ENCODE data around the gene PLA2G2A.
"Not testable (repeated sequence)": the region's sequence is repeated elsewhere in the genome, so short reads cannot be mapped to it uniquely, and the experiment has no call there.

PLA2G2A gene

GRCh38 chr1:19973616-19974015 lies 5.8 kb downstream of the PLA2G2A start:
- DNase-seq (ENCODE audit: low read depth) = no peak

DNA sequence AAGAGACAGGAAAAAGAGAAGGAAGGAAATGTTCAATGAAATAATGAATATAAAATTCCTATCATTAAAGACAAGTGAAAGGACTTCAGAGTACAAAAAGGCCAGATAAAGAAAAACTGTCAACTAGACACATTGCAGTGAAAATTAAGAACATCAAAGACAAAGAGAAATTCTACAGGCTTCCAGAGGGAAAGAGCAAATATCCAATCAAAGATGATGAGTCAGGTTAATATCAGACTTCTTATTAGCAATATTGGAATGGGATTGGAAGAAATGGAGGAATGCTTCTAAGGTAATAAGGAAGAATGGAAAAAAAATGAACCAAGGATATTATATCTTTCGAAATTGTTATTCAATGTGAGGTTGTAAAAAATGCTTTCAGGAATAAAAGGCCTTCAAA lies 7.8 kb downstream of the PLA2G2A start:
- DNase-seq (ENCODE audit: low read depth) = no peak

DNA sequence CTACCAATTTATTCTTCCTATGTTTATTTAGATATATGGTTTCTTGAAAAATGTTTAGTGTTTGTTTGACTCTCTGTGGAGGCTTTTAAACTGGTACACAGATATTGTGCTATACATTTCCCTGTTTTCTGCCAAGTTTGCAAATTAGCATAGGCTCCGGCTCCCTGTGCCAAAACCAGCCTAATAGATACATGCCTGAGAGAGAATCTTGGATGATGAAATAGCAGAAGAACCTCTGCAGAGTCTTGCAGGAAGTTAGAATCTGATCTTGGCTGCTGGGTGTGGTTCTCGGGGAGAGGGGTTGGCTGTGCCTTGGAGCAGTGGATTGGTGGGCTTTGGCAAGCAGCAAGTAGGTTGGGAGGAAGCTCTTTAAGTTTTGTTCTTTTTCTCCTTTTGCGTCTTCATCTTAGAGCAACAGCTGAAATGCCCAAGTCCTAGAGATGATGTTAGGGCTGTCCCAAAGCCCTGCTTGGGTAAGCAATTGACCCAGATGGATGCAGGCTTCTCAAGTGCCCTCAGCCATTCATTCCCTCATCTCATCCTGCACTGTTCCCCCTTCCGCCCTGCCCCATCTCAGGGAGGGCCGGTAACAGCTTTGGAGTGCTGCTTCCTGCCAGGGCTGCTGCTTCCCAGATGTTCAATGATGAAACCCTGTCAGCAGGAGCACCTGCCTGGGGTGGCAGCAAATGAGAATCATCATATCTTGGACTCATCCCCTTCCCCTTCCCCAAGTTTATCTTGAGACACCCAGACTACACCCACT lies 9.3 kb downstream of the PLA2G2A start:
- DNase-seq (ENCODE audit: low read depth) = no peak

DNA sequence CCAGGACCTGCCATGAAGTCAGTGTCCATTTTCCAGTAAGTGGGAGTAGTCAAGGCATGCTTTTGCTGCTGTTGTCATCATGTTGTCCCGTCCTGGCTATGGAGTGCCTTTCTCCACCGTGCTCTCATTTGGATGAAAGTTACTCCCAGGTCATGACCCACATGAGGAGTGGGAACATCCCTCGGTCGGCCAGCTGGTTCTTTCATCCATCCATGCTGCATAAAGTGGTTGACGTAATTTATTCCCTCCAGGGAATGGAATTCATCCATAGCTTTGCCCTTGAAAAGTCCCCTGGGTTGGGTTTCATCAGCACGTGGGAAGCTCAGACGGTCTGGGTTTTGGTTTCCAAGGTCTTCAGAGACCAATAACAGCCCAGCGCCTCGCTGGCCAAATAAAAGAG lies 11.6 kb downstream of the PLA2G2A start:
- no peak for DNase-seq (ENCODE audit: low read depth)

DNA sequence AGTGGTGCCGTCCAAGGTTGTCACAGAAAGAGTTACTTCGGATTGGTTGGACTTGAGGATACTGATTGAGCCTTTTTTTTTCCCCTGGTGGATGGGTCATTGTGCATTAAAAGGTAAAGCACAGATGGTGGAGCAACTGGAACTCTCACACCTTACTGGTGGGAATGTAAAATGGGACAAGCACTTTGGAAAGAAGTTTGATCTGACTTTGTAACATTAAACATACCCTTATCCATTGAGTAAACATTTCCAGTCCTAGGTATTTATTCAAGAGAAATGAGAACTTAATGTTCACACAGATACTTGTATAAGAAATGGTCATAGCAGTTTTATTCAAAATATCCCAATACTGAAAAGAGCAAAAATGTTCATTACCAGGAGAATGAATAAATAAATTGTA lies 14.9 kb downstream of the PLA2G2A start:
- no peak for DNase-seq (ENCODE audit: low read depth)

GRCh38 chr1:19963636-19964035 lies 15.8 kb downstream of the PLA2G2A start:
- no peak for DNase-seq (ENCODE audit: low read depth)

- no peak for DNase-seq (ENCODE audit: low read depth)
These were observed 18.8 kb downstream of the PLA2G2A start for GRCh38 chr1:19960591-19960990.

DNA sequence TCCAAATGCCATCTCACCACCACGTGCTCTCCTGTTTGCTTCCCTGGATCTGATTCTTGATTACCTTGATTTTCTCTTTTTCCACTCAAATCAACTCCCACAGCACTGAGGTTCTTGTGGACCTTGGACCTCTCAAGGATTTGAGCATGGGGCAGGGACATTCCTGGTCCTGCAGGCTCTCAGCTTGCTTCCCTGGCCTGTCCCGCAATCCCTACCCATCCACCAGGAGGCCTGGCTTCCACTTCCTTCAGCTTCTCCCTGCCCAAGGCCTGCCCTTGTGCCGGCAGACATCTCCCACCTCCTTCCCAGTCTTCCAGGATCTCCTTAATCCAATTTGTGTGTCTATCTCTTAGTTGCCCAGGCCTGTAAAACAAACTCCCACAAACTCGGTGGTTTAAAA lies 21.6 kb downstream of the PLA2G2A start:
- no peak for DNase-seq (ENCODE audit: low read depth)

DNA sequence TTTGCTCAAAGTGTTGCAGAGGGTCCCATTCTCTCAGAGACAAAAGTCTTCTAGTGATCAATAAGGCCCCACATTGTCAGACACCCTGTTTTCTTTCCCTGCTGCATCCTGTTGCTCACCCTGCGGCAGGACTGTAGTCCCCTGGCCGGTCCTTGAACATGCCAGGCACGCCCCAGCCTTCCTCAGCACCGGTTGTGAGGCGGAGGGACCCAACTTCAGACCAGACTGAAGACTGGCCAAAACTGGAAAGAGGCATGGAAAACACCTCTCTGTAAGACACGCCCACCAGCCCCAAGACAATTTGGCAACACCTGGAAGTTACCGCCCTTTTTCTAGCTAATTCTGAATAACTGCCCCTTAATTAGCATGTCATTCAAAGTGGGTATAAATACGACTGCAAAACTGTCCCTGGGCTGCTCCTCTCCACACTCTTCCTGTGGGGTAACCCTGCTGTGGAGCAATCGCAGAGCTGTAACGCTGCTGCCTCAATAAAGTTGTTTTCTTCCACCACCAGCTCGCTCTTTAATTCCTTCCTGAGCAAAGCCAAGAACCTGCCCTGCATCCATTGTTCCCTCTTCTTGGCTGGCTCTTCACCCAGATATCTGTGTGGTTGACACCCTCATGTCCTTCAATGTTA lies 23.8 kb downstream of the PLA2G2A start:
- DNase-seq (ENCODE audit: low read depth) = no peak

DNA sequence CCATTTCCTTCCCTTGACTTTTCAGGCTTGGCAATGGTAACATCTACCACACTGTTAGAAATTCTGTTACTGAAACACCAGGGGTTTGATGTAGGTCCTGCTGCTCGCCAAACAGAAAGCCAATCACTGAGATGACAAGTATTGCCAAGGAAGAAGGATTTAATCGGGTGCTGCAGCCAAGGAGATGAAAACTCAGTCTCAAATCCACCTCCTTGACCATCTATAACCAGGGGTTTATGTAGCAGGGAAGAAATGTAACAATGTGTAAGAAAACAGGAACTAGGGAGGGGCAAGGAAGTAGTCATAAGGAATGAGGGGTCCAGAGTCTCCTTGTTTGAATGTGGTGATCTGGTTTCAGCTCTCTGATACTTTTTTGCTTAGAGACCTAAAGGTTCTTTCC lies 25.4 kb downstream of the PLA2G2A start:
- no peak for DNase-seq (ENCODE audit: low read depth)

DNA sequence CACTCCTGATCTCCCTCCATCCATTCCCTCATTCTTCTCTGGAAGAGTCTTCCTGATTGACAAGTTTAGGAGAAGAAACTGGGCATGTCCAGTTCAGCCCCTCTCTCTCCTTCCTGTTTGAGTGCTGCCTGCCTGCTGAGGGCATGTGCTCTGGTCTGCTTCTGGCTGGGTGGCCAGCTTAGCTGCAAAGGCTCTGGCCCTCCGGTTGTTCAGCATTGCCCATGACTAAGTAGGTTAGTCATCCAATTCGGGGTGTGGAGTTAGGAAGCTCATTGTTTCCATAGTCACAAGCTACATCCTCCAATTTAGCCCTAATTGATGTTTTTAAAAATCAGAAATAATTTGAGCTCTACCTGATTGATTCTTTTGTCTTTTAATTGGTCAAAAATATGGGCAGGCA lies 30.4 kb downstream of the PLA2G2A start:
- DNase-seq (ENCODE audit: low read depth) = no peak

DNA sequence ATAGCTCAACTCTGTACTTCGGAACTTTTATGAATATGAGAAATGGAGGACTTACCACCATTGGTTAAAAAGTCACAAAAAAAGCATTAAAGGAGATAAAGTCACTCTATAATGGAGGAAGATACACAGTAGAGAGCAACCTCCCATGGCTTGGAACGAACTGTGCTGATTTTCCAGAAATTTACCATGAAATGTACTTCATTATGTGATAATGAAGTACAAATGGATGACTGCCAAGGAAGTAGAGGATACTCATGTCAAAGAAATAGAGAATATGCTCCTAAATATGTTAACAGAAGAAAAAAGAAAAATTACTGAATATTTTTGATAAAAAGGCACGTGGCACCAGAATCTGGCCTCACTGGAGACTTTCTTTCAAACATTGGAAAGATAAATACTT lies 32.4 kb downstream of the PLA2G2A start:
- no peak for DNase-seq (ENCODE audit: low read depth)

GRCh38 chr1:19946331-19946751 lies 33.1 kb downstream of the PLA2G2A start:
- no peak for DNase-seq (ENCODE audit: low read depth)

GRCh38 chr1:19945914-19946313 lies 33.5 kb downstream of the PLA2G2A start:
- DNase-seq (ENCODE audit: low read depth) = no peak

- DNase-seq (ENCODE audit: low read depth) = no peak
These were observed 36.8 kb downstream of the PLA2G2A start for GRCh38 chr1:19942657-19943056.

DNA sequence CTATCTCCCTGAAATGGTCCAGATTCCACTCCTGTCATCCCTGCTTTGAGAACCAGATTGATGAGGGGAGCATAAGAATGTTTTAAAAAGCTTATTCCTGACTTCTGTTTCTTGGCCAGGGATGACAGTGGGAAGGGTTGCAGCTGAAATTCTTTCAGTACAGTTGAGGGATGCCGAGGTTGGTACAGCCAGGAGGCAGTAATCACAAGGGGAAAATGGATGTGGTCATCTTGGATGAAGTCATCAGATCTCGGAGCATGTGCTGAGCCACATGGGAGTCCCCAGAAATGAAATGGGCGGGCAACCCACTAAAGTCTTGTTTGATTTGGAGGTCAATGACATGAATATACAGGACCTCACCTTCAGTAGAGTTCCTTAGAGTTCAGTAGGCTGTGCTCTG lies 37.3 kb downstream of the PLA2G2A start:
- DNase-seq (ENCODE audit: low read depth) = no peak

GRCh38 chr1:19941206-19941568 lies 38.2 kb downstream of the PLA2G2A start:
- DNase-seq (ENCODE audit: low read depth) = no peak

- no peak for DNase-seq (ENCODE audit: low read depth)
These were observed 38.8 kb downstream of the PLA2G2A start for GRCh38 chr1:19940486-19941205.

GRCh38 chr1:19938472-19938871 lies 40.9 kb downstream of the PLA2G2A start:
- no peak for DNase-seq (ENCODE audit: low read depth)

GRCh38 chr1:19936061-19936750 lies 43.2 kb downstream of the PLA2G2A start:
- no peak for DNase-seq (ENCODE audit: low read depth)

GRCh38 chr1:19934336-19934735 lies 45.1 kb downstream of the PLA2G2A start:
- DNase-seq (ENCODE audit: low read depth) = no peak

- no peak for DNase-seq (ENCODE audit: low read depth)
These were observed 46.6 kb downstream of the PLA2G2A start for GRCh38 chr1:19932866-19933265.

GRCh38 chr1:19927130-19927421 lies 52.3 kb downstream of the PLA2G2A start:
- not testable (repeated sequence) for DNase-seq (ENCODE audit: low read depth)
